Stimulated activated CD8-positive, alpha-beta memory T cell treated with anti-CD3 and anti-CD28 coated beads, Interleukin-15, amount 100 ng/mL, for 1 hour (primary cell): Measurements from ENCODE around the gene ZNF687.

ENCODE experiments used
- DNase-seq: peaks from one replicate; pipeline ENCODE4 v3.0.0-alpha.2; 2020; ENCODE audit warnings: low read depth

The ZNF687 gene

DNA sequence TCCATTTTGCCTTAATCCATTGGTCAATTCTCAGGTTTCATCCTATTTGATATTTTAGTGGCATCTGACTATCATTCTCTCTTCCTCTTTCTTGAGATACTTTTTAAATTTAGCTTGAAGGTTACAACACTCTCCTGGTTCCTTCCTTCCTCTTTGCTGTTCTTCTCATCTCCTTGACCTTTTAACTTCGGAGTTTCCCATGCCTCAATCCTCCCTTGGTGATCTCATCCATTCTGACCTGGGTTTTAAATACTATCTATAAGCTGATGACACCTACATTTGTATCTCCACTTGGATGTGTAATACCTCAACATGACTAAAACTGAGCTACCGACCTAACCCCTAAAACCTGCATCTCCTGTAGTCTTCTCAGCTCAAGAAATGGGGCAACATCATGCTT lies 4.8 kb upstream of the ZNF687 start:
- DNase-seq: no peak

- peak; percentile 96 for DNase-seq
Measured at GRCh38 chr1:151281225-151281968, 702 bp upstream of the ZNF687 start.

DNA sequence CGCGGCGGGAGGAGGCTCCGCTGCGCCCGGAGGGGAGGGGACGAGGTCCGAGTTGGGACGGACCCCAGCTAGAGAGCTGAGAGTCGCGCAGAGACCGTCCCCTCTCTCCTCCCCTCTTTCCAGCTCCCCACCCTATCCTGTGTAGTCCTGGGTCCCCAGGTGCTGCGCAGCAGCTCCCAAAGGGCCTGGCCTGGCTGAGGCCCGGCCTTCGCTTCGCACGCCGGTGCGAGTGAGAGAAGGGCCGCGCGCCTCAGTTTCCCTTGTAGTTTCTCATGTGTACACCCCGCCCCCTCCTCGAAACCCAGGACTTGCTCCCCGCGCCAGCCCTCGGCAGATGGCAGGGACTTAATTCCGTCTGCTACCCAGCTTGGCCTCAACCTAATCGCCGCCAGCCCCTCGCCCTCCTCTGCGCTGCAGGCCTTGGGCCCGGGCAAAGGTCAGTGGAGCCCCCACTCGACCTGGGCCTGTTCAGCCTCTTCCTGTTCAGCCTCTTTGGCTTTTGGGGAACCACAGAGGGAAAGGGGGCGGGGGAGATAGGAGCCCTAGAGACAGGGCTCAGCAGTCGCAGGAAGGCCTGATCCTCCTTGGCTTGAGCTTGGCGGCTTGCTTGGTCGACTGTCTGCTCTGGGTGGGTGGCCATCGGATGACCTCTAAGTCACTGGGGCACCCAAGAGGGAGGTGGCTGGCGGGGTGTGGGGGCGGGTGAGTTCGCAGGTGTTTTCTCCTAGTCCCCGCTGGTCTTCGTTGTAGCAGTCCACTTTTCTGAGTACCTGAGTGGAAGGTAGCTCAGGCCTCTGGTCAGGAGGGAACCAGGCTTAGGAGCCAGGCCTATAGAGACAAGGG lies 1.0 kb downstream of the ZNF687 start:
- no peak for DNase-seq

GRCh38 chr1:151284013-151284577 lies 2.0 kb downstream of the ZNF687 start:
- no peak for DNase-seq

DNA sequence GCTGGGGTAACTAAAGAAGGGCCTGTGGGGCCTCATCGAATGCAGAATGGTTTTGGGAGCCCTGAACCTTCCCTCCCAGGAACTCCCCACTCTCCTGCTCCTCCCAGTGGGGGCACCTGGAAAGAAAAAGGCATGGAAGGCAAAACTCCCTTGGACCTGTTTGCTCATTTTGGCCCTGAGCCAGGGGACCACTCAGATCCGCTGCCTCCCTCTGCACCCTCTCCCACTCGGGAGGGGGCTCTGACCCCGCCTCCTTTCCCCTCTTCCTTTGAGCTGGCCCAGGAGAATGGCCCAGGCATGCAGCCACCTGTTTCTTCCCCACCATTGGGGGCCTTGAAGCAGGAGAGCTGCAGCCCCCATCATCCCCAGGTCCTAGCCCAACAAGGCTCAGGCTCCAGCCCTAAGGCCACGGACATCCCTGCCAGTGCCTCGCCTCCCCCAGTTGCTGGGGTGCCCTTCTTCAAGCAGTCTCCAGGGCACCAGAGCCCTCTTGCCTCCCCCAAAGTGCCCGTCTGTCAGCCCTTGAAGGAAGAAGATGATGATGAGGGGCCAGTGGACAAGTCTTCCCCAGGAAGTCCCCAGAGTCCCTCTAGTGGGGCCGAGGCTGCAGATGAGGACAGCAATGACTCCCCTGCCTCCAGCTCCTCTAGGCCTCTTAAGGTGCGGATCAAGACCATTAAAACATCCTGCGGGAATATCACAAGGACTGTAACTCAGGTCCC lies 4.7 kb downstream of the ZNF687 start:
- DNase-seq: no peak

DNA sequence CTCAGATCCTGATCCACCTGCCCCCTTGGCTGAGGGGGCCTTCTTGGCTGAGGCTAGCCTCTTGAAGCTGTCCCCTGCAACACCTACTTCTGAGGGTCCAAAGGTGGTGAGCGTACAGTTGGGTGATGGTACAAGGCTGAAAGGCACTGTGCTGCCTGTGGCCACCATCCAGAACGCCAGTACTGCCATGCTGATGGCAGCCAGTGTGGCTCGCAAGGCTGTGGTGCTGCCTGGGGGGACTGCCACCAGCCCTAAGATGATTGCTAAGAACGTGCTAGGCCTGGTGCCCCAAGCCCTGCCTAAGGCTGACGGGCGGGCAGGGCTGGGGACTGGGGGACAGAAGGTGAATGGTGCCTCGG lies 5.2 kb downstream of the ZNF687 start:
- DNase-seq: no peak

DNA sequence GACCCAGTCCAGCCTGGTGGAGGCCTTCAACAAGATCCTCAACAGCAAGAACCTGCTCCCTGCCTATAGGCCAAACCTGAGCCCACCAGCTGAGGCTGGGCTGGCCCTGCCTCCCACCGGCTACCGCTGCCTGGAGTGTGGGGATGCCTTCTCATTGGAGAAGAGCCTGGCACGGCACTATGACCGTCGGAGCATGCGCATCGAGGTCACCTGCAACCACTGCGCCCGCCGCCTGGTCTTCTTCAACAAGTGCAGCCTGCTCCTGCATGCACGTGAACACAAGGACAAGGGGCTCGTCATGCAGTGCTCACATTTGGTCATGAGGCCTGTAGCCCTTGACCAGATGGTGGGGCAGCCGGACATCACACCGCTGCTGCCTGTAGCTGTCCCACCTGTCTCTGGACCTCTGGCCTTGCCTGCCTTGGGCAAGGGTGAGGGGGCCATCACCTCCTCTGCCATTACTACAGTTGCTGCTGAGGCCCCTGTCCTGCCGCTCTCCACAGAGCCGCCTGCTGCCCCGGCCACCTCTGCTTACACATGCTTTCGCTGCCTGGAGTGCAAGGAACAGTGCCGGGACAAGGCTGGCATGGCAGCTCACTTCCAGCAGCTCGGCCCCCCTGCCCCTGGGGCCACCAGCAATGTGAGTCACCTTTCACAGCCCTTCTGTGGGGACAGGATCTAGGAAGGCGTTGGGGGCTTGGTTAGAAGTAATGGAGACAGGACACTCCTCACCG lies 5.8 kb downstream of the ZNF687 start:
- no peak for DNase-seq

DNA sequence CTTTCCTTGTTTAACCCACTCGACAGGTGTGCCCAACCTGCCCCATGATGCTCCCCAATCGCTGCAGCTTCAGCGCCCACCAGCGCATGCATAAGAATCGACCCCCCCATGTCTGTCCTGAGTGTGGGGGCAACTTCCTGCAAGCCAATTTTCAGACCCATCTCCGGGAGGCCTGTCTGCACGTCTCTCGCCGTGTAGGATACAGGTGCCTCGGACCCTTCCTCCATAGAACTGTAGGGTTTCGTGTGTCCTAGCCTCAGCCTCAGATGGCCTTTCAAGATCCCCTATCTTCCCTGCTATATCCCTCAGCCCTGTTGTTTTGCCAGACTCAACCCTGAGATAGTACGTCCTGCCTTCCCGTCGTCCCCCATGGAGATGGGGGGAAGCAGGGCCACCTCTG lies 6.4 kb downstream of the ZNF687 start:
- no peak for DNase-seq

- no peak for DNase-seq
Measured at GRCh38 chr1:151289080-151289935, 7.2 kb downstream of the ZNF687 start.

DNA sequence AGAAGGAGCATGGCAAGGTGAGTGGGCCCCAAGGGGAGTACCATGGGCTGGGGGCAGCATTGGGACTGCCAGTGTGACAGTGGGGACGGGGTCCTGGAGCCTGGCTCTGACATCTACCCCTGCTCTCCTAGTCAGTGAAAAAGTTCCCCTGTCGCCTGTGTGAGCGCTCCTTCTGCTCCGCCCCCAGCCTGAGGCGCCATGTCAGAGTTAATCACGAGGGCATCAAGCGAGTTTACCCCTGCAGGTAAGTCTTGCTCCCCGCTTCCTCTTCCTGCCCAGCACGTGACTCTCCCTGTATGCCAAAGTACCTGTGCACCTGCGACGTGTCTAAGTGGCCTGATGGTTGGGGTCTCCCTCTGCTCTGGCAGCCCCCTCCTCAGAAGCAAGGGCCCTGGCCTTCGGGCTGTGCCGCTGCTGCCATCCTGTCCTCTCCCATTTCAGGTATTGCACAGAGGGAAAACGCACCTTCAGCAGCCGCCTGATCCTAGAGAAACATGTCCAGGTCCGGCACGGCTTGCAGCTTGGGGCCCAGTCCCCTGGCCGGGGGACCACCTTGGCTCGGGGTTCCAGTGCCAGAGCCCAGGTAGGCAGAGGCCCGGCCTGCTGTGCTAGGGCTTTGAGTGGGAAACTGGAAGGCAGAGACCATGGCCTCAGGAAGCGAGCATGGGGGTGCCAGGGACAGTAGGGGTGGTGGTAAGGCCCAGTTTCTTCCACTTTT lies 8.1 kb downstream of the ZNF687 start:
- DNase-seq: no peak

DNA sequence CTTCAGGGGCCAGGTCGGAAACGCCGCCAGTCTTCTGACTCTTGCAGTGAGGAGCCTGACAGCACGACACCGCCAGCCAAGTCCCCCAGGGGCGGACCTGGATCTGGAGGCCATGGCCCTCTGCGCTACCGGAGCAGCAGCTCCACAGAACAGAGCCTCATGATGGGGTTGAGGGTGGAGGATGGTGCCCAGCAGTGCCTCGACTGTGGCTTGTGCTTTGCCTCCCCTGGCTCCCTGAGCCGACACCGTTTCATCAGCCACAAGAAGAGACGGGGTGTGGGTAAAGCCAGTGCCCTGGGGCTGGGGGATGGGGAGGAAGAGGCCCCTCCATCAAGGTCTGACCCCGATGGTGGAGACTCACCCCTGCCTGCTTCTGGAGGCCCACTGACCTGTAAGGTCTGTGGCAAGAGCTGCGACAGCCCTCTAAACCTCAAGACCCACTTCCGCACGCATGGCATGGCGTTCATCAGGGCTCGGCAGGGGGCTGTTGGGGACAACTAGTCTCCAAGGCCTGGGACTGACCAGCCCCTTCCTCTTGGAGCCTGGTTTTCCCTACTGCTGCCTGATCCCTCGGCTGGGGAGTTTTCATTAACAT lies 8.7 kb downstream of the ZNF687 start:
- no peak for DNase-seq

DNA sequence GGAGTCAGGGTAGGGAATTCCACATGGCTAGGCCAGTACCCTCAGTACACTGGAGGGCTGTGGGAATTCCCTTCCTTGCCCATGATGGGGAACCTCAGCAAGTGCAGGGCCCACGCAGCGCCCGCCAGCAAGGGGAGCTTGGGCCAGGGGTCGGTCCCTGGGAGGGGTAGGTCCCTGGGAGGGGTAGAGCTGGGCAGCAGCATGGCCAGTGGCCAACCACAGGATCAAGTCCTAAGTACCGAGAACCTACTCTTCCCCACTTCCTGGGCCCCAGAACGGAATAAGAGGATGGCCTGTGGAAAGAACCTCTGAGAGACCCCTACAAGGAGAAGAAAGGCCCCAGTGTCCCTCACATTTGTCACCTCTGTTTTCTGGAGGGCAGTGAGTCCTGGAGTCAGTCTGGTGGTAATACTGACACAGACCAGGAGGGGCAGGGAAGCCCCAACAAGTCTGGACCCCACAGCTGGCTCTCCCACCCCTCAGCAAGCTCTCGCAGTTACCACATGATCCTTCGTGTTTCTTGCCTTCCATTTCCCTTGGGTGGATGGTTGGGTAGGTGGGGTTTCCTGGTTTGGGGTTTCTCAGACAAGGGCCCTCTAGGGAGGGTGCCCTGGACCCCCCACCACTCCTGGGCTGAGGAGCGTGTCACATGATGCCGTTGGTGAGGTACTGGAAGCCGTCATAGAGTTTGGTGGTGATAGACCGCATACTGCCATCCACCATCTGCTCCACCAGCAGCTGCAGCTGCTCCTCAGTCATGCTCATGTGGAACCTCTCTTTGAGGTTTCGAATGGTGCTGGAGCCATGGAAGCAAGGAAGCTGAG lies 10.3 kb downstream of the ZNF687 start:
- no peak for DNase-seq

- no peak for DNase-seq
Measured at GRCh38 chr1:151293093-151293492, 11.0 kb downstream of the ZNF687 start.

DNA sequence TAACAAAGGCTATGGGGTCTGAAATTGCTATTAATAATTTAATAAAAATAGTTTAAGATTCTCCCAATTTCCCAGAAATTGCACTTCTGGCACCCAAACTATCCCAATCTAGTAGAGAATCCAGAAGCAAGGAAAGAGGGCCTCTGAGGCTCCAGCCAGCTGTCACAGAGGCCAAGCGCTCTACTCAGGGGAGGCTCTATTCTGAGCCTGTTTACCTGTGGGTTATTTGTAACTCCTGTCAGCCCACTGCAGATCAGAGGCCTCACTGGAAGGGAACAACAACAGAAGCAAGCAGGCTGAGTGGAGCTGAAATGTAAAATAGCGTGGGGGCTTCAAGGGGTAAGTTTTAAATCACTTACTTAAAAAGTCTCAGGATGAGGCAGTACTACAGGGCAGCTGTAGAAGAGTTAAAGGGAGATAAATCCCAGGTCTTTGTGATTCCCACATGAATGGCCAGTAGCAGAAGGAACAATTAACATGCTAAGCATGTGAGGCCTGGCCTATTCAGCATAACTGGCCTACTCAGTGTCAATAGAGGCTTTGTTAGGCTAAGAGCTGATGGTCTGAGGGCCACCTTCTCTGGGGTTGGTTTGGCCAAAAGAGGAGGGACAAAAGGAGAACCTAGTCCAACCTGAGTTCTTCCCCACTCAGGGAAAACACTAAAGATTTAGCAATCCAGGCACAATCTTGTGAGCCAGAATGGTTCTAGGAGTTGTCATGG lies 12.8 kb downstream of the ZNF687 start:
- DNase-seq: no peak

DNA sequence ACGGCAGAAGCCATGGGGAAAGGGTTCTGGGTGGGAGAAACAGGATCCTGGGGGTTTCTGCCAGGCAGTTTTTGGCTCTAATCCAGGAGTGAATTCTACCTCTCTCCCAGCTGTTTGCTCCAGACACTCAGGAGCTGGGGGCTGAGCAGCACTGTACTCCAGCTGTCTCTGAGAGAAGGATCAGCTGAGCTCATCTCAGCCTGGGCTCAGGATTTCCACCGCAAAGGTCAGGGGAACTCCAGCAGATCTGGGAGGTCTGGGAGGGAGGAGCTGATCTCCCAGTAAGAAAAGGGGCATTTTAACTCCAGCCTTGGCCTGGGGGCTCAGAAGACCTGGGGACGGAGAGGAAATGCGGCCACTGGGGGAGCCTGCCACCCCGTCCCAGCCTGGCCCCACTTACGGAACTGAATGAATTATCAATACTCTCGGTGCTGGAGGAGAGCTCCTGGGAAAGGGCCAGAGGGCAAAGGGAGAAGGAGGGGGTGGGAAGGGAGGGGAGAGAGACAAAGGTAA lies 27.8 kb downstream of the ZNF687 start:
- no peak for DNase-seq

DNA sequence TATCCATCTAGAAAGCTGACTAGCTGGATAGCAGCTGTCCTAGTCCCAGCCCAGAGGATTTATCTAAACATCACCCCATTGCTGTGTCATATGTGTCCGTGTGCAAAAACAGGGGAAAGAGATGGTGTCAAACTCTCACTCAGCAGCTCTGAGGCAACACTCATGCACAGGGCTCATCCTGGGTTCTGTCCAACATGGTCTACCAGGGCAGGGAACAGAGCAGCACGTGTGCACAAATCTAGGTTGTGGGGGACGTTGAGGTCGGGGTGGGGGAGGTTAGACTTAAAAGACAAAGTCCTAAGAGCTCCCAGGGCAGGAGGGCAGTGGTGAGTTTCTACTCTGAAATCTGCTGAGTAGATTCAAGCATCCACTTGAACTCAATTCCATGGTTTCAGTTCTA lies 28.9 kb downstream of the ZNF687 start:
- no peak for DNase-seq

DNA sequence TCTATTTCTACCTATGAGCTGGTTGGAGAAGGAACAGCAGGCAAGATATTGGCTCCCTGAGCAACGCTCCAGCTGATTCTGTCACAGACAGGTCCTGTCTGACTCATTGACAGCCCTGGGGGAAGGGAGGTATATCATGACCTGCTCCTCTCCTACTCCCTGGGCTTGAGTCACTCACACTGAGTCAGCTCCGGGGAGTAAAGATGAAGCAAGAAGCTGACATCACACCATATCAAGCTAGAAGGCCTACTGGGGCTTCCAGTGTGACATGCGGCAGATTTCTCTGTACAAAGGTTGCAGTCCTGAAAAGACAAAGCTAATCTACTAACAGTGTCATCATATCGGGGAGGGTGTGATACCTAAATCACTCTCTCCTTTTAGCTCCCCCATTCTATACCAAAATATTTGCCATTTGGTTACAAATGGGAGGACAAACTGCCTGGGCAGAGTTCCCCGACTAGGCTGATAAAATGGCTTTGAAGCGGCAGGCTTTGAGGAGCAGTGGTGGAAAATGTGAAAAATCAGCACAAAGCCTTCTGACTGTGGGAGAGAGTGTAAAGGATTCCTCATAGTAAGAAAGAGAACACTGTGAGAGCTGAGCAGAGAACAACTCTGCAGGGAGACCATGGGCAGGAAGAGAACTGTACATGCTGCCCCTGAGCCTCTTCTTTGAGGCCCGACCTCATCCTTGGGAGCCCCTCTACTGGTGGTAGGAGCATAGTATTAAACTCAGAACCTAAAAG lies 29.7 kb downstream of the ZNF687 start:
- DNase-seq: peak; percentile 45
